Thymus (tissue), 11 donors: ENCODE data around the gene SSPN. TPM values are rescaled to one million over a fixed set of nuclear protein-coding genes. Genes with fewer than 3 reads are reported as not detected.
A peak's percentile ranks its signal among the peaks of the same experiment; 100 is the strongest.

Experiments used
- DNase-seq, 9 donors: peaks; one replicate each; pipeline ENCODE4 v3.0.0-alpha.2; 2013; ENCODE audit warnings: low spot score in 9 of 9, low read depth in 6 of 9, missing footprints in 1 of 9
- H3K27ac ChIP-seq, 2 donors: one replicate each; pipeline ENCODE4 v1.5.1; 2013; ENCODE audit warnings: control low read depth in 1 of 2, low read depth in 1 of 2, low read length in 1 of 2, mild to moderate bottlenecking in 1 of 2, moderate library complexity in 1 of 2
- H3K27me3 ChIP-seq, 2 donors: one replicate each; pipeline ENCODE4 v1.5.1; 2013; ENCODE audit warnings: low read length in 1 of 2; ENCODE audit not compliant: control insufficient read depth in 2 of 2, insufficient read depth in 1 of 2
- H3K36me3 ChIP-seq, 2 donors: one replicate each; pipeline ENCODE4 v1.5.1; 2013; ENCODE audit warnings: low read length in 1 of 2, mild to moderate bottlenecking in 1 of 2, moderate library complexity in 1 of 2; ENCODE audit not compliant: control insufficient read depth in 2 of 2, insufficient read depth in 2 of 2
- H3K4me1 ChIP-seq, 2 donors: one replicate each; pipeline ENCODE4 v1.5.1; 2013; ENCODE audit warnings: low read length in 2 of 2; ENCODE audit not compliant: control insufficient read depth in 2 of 2, insufficient read depth in 2 of 2
- H3K4me3 ChIP-seq, 2 donors: one replicate each; pipeline ENCODE4 v1.5.1; 2013; ENCODE audit warnings: low read length in 2 of 2, control low read depth in 1 of 2, mild to moderate bottlenecking in 1 of 2
- H3K9me3 ChIP-seq, 2 donors: one replicate each; pipeline ENCODE4 v1.5.1; 2013; ENCODE audit warnings: low read length in 1 of 2, mild to moderate bottlenecking in 1 of 2; ENCODE audit not compliant: control insufficient read depth in 2 of 2, insufficient read depth in 1 of 2
- WGBS: extraction: QIAGEN DNeasy Blood & Tissue Kit; methylation state at CpG from one replicate; pipeline ENCODE4 v1.1.7; 2013; 5-methylcytosine and 5-hydroxymethylcytosine counted together
- polyA plus RNA-seq: library from polyadenylated mRNA; stranded (reverse); fragments of 200-250 nt; gene quantifications from one replicate; pipeline ENCODE4 v1.2.3, GENCODE V29; 2013
- total RNA-seq: library from RNA; stranded (reverse); fragments of 120-200 nt; gene quantifications from one replicate; pipeline ENCODE4 v1.2.4, GENCODE V29; 2013
- donor health status: healthy.

The SSPN gene
- total and polyA plus RNA-seq, 2 donors, result 4.0 to 6.0 TPM

DNA sequence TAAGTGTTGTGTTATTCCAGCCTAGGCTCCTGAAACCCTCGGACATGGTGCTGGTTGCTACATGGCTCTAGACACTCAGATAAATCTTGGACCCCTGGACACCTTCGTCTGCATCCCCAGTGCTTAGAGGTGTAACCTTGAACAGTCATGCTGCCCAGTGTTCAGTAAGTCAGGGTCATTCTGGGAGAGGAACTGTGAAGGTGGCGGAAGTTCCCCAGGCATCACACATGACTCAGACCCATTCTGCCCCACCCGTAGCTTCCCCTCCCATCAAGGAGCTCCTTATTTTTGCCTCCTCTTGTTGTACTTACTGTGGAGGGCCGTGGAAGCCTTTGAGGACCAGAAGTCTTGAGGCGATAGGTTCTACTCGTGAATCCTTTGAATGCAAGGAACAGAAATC is 18.1 kb upstream of the SSPN start:
- H3K9me3 ChIP-seq, result no peaks in the 10 kb centered on the region
- H3K4me3 ChIP-seq, result no peak overlapping the region
- no peaks in the 10 kb centered on the region for H3K4me1 ChIP-seq
- H3K36me3 ChIP-seq, result no peaks in the 10 kb centered on the region
- H3K27me3 ChIP-seq, result no peaks in the 10 kb centered on the region
- no peak for DNase-seq
- H3K27ac ChIP-seq, result no peak overlapping the region
- WGBS, result 81% methylated on average over 7 of the region's 7 CpGs

DNA sequence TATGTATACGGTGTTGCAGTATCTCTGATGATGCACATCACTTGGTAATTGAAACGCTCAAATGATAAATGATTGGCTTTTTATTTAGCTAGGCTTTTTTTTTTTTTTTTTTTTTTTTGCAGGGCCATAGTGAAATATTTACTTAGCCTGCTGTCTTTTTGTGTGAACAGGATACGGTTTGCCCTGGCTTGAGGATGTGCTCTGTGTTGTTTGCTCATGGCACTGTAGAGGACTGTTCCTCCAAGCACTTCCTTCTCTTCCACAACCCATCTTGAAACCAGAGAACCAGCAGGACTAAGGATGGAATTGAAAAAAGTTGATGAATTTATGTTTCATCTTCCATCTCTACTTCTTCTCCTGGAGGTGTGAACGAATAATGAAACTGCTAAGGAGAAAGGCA is 15.5 kb upstream of the SSPN start:
- WGBS, result 93% methylated on average over 4 of the region's 4 CpGs
- no peak for DNase-seq
- Histone ChIP-seq H3K9me3 (no peaks in the 10 kb centered on the region), H3K27ac (no peak overlapping the region), H3K36me3 (no peaks in the 10 kb centered on the region), H3K4me3 (no peak overlapping the region), H3K27me3 (no peaks in the 10 kb centered on the region), H3K4me1 (no peaks in the 10 kb centered on the region)

DNA sequence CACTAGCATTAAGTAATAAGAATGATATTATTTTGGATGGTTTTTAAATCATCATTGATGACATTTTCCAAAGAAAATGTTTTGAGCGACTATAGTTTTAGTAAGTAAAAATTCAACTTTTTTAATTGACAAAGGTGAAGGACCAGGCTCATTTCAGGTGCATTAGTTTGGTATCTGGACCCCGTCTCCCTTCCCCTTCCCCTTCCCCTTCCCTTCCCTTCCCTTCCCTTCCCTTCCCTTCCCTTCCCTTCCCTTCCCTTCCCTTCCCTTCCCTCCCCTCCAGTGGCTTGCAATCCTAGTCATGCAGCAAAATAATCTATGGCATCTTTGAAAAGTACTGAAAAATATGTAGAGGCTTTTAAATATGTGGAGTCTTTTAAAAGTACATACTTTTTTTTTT is 13.0 kb upstream of the SSPN start:
- Histone ChIP-seq H3K27me3 (no peaks in the 10 kb centered on the region), H3K36me3 (no peaks in the 10 kb centered on the region), H3K4me1 (no peaks in the 10 kb centered on the region), H3K27ac (no peak overlapping the region), H3K4me3 (no peak overlapping the region), H3K9me3 (no peaks in the 10 kb centered on the region)
- WGBS, result 99% methylated on average over 2 of the region's 2 CpGs
- DNase-seq, result no peak

DNA sequence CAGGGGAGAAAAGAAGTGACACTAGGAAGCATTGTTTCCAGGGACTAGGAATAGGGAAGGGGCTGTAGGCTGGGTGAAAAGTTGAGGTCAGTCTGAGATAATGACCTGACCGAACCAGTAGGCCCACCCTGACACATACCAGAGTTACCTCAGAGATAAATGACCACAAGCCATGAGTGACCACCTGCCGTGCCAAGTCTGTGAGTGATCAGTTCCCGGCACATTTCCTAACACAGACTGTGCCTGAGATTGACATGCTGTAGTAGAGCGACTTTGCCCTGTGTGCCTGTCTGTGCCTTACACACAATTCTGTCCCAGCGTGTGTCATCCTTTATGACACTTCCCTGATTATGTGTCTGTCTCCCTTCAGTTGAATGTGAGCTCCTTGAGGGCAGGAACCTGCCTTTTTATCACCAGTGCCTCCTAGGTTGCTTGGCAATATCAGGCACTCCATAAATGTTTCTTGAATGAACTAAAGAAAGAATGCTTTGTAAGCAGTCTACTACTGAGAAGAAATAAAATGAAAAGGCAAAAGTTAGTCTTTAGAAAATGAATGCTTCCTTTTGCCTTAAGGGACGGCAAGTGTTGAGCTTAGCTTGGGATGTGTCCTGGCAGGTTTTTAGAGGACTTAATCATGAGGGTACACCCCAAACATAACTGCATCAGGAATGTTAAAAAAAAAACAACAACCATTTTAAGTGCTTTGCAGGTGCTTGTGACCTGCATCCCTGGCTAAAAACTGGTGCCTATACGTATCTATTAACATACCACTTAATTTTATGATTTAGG is 9.6 kb upstream of the SSPN start:
- WGBS, result 96% methylated on average over 7 of the region's 7 CpGs
- Histone ChIP-seq H3K36me3 (no peaks in the 10 kb centered on the region), H3K27me3 (no peaks in the 10 kb centered on the region), H3K4me1 (no peaks in the 10 kb centered on the region), H3K27ac (peak overlapping the region in 1 of 2 donors; percentile 25), H3K4me3 (no peak overlapping the region), H3K9me3 (no peaks in the 10 kb centered on the region)
- no peak for DNase-seq

DNA sequence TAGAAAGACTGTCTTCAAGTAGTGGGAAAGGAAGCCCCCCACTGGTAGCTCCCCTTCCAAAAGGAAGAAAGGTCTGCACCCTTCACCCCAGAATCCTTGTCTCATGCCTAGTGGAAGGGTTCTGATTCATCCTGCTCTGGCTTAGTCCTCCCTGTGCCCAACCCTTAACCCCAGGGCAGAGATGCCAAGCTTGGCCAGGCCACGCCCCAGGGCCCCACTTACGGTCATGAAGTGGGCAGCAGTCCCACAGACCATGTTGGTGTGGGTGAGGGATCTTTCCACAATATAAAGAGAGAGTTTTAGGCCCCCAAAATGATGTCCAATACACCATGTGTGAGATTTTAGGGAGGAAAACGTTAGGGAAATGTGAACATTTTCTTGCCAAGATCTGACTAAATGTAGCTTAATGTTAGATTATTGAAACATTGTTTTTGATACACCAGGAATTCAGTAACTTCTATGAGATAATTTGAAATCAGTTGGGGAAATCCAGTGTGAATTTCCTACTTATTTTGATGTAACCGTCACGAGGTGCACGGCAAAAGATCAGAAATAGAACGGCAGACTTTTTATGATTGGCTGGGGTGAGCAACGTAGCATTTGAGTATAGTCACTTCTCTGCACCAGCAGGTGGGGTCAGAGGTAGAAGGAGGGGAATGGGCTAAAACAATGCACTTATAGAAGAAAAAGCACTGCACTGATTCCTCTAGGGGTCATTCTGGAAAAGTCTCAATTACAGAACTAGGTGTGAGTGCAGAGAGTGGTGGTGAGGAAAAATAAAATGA is 8.2 kb upstream of the SSPN start:
- no peaks in the 10 kb centered on the region for H3K9me3 ChIP-seq
- DNase-seq, result no peak
- no peak overlapping the region for H3K4me3 ChIP-seq
- no peaks in the 10 kb centered on the region for H3K36me3 ChIP-seq
- no peak overlapping the region for H3K27ac ChIP-seq
- 58% methylated on average over 8 of the region's 8 CpGs for WGBS
- H3K4me1 ChIP-seq, result no peaks in the 10 kb centered on the region
- H3K27me3 ChIP-seq, result no peaks in the 10 kb centered on the region

DNA sequence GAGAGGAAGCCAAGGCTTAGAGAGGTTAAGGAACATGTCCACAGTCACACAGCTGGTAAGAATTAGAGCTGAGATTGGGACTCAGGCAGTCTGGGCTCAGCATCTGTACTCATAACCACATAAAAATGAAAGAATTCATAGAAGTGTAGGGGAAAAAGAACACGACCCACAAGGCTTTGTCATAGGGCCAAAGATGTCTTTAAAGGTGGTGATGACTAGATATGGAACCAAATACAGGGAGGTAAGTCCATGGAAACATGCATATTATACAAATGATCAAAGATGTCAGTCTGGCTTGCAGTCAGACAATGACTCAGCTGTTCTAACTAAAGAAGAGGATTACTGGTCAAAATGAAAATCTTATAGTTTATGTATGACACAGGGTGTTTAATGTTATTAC is 7.2 kb upstream of the SSPN start:
- no peak overlapping the region for H3K4me3 ChIP-seq
- no peak for DNase-seq
- H3K36me3 ChIP-seq, result no peaks in the 10 kb centered on the region
- no peaks in the 10 kb centered on the region for H3K4me1 ChIP-seq
- H3K9me3 ChIP-seq, result no peaks in the 10 kb centered on the region
- 26% methylated on average over 1 of the region's 1 CpG for WGBS
- H3K27ac ChIP-seq, result no peak overlapping the region
- H3K27me3 ChIP-seq, result no peaks in the 10 kb centered on the region

DNA sequence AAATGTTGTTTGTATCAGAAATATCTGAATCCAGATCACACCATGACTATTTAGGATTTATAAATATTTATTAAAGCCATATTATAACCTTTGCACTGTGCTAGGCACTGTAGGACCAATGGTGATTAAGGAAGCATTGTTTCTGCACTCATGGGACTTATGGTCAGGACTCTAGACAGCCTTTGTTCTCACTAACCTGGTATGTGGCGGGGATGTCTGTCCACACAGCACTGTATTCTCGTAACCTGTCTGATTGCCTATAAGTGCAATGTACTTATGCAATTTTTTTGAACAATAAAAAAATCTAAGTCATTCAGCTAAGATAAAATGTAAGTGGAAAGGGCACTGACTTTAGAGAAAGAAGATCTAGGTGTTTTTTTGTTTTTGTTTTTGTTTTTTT is 6.7 kb upstream of the SSPN start:
- H3K36me3 ChIP-seq, result no peaks in the 10 kb centered on the region
- H3K27ac ChIP-seq, result no peak overlapping the region
- H3K4me3 ChIP-seq, result no peak overlapping the region
- no peaks in the 10 kb centered on the region for H3K9me3 ChIP-seq
- H3K4me1 ChIP-seq, result no peaks in the 10 kb centered on the region
- 98% methylated on average over 2 of the region's 2 CpGs for WGBS
- no peak for DNase-seq
- no peaks in the 10 kb centered on the region for H3K27me3 ChIP-seq

DNA sequence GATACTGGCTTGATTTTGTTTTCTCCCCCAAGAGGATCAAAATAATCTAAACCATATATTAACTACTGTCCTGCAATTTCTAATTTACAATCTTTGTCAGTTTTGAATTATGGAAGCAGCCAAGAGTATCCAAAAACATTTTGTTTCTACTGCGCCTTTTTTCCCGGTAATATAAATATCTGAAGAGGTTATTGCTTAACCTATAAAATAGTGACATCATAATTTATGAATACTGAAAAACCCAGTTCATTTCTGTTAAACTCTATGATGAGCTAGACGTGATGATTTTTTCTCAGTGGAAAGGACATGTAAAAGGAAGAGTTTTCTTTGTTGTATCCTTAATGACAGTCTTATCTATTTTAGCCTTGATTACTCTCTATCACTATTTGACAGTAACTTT is 3.2 kb upstream of the SSPN start:
- Histone ChIP-seq H3K4me3 (no peak overlapping the region), H3K36me3 (no peaks in the 10 kb centered on the region)
- WGBS, result 98% methylated on average over 3 of the region's 3 CpGs

DNA sequence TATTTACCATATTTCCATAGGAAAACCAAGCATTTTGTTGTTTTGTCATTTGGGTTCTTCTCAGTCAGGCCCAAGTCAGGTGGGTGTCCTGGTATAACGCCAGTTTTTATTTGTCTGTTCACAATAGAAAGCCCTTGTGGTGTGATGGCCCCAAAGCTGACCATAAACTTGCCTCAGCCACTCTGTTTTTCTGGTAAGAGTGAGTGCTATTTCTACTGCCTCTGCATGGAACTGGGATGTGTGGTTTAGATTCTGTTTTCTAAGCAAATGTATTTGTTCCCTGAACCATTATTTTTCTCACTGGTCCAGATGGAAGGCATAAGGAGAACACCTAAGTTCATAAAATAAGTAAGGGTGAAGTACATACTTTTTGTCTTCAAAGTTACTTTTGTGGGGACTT is 1.8 kb upstream of the SSPN start:
- WGBS, result 95% methylated on average over 1 of the region's 1 CpG
- H3K27me3 ChIP-seq, result peaks cover 0 to 29% of the 10 kb centered on the region in 2 donors
- H3K36me3 ChIP-seq, result no peaks in the 10 kb centered on the region
- no peak for DNase-seq
- no peak overlapping the region for H3K27ac ChIP-seq
- H3K4me1 ChIP-seq, result peaks cover 0 to 6% of the 10 kb centered on the region in 2 donors
- H3K9me3 ChIP-seq, result no peaks in the 10 kb centered on the region
- H3K4me3 ChIP-seq, result no peak overlapping the region

More for the DNA sequence above, 3.2 kb upstream of the SSPN start:
- DNase-seq, result no peak
- peaks cover 0 to 6% of the 10 kb centered on the region in 2 donors for H3K4me1 ChIP-seq
- H3K27me3 ChIP-seq, result peaks cover 0 to 26% of the 10 kb centered on the region in 2 donors
- no peaks in the 10 kb centered on the region for H3K9me3 ChIP-seq
- no peak overlapping the region for H3K27ac ChIP-seq
